ENCODE data around the gene SFPQ.

GRCh38 chr1:35203295-35203694 lies 10.3 kb upstream of the SFPQ start:
- TF ChIP-seq CTCF (conservative IDR thresholded peaks at IDR 0.05) = no peak
- no peak for TF ChIP-seq ZFX (IDR thresholded peaks at IDR 0.05)
